ENCODE measurements around the gene ENPP5.

- TF ChIP-seq TCF4 (CRISPR knock-in tag; IDR thresholded peaks at IDR 0.05; ENCODE audit: borderline replicate concordance) (no peak), ZC3H10 (CRISPR knock-in tag; IDR thresholded peaks at IDR 0.05) (no peak), CSDC2 (CRISPR knock-in tag; IDR thresholded peaks at IDR 0.05) (no peak), ZNF565 (CRISPR knock-in tag; conservative IDR thresholded peaks at IDR 0.05; ENCODE audit: low read depth) (no peak), PPARA (CRISPR knock-in tag; IDR thresholded peaks at IDR 0.05; ENCODE audit: borderline replicate concordance) (no peak), ESRRG (CRISPR knock-in tag; IDR thresholded peaks at IDR 0.05) (no peak), BACH2 (CRISPR knock-in tag; IDR thresholded peaks at IDR 0.05; ENCODE audit: borderline replicate concordance) (no peak), ARNTL (CRISPR knock-in tag; IDR thresholded peaks at IDR 0.05; ENCODE audit: borderline replicate concordance, low read depth) (no peak), CREB5 (CRISPR knock-in tag; IDR thresholded peaks at IDR 0.05; ENCODE audit: low read depth) (no peak)
Measured at GRCh38 chr6:46175976-46176375, 5.2 kb upstream of the ENPP5 start.

All from SK-N-SH treated with all-trans-retinoic acid at 6 μM for 48 hours (cell line).